SJCRH30 (cell line): ENCODE results near the gene NAV1. TPM values are rescaled to one million over a fixed set of nuclear protein-coding genes. Genes with fewer than 3 reads are reported as not detected.
"Not testable (repeated sequence)": the region's sequence is repeated elsewhere in the genome, so short reads cannot be mapped to it uniquely, and the experiment has no call there.

Experiments
- DNase-seq, 2 experiments: peaks; one replicate each; pipeline ENCODE4 v3.0.0-alpha.2; 2015 to 2020
- H3K27ac ChIP-seq: fragments of 250-450 bp; sonication (Bioruptor Pico); 2 replicates; pipeline ENCODE4 v1.5.1; 2020; ENCODE audit warnings: mild to moderate bottlenecking, moderate library complexity
- H3K27me3 ChIP-seq: fragments of 250-450 bp; sonication (Bioruptor Pico); 2 replicates; pipeline ENCODE4 v1.5.1; 2020; ENCODE audit warnings: mild to moderate bottlenecking, moderate library complexity
- H3K36me3 ChIP-seq: fragments of 250-450 bp; sonication (Bioruptor Pico); 2 replicates; pipeline ENCODE4 v1.5.1; 2020; ENCODE audit warnings: mild to moderate bottlenecking, moderate library complexity
- H3K4me1 ChIP-seq: fragments of 250-450 bp; sonication (Bioruptor Pico); 2 replicates; pipeline ENCODE4 v1.5.1; 2020; ENCODE audit warnings: mild to moderate bottlenecking, moderate library complexity
- H3K4me3 ChIP-seq: fragments of 250-450 bp; sonication (Bioruptor Pico); 2 replicates; pipeline ENCODE4 v1.5.1; 2020; ENCODE audit warnings: mild to moderate bottlenecking, moderate library complexity
- H3K9me3 ChIP-seq: fragments of 250-450 bp; sonication (Bioruptor Pico); replicated peaks from 2 replicates; pipeline ENCODE4 v1.5.1; 2020; ENCODE audit warnings: mild to moderate bottlenecking, moderate library complexity
- total RNA-seq: library from RNA; depleted of rRNA; stranded (reverse); fragments of >200 nt; shearing (Covaris generic); gene quantifications from 2 replicates; pipeline ENCODE4 v1.2.3, GENCODE V29; 2014

NAV1 gene
- total RNA-seq, 1 experiment from 2014 or later = 63.8 TPM

DNA sequence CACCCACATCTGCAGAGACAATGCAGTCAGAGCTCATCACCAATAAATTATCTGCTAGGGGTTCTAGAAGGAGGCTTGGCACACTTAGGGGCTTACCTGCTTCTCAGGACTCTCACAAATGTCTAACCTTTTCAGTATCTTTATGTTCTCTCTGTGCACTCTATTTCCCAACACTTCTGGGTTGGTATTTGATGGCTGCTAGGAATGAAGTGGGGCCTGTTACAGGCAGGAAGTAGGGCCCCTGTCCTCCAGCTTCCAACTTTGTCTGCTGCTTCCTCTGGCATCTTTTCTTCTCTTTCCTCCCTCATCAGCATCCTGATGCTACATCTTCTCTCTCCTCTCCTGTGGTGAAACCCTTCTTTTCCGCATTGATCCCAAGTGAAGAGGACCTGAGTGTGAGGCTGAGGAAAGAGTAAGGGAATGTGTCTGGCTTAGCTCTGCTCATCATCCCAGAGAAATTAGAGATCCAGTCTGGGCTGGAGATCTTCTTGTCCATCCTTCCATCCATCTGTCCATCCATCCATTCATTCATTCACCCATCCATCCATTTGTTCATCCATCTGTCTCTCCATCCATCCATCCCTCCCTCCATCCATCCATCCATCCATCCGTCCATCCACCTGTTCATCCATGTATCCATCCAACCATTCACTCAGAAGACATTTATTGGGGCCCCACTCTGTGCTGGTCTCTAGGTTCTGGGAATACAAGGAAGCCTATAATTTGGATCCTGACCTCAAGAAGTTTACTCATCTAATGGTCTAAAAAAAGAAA, 29.1 kb upstream of the NAV1 start:
- no peak for DNase-seq
- Histone ChIP-seq H3K9me3 (no peaks in the 10 kb centered on the region), H3K4me1 (peaks cover 30% of the 10 kb centered on the region), H3K27me3 (no peaks in the 10 kb centered on the region), H3K4me3 (no peak overlapping the region), H3K36me3 (no peaks in the 10 kb centered on the region), H3K27ac (no peak overlapping the region)

DNA sequence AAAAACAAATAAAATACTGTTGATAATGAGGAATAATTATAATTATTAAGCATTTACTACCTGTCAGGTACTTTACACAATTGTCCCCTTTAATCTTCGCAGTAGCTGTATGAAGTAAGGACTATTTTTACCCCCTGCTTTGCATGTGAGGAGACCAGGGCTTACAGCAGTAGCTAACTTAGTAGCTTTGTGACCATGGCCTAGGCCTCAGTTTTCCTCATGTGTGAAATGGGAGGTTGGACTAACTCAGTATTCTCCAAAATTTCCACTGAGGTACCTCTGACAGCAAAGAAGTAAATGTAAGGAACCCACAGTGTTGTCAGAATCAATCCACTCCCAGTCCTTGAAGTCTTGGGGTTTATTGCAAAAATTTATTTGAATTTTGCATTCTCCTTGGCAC, 28.2 kb upstream of the NAV1 start:
- Histone ChIP-seq H3K4me3 (no peak overlapping the region), H3K36me3 (no peaks in the 10 kb centered on the region)
- no peak for DNase-seq

DNA sequence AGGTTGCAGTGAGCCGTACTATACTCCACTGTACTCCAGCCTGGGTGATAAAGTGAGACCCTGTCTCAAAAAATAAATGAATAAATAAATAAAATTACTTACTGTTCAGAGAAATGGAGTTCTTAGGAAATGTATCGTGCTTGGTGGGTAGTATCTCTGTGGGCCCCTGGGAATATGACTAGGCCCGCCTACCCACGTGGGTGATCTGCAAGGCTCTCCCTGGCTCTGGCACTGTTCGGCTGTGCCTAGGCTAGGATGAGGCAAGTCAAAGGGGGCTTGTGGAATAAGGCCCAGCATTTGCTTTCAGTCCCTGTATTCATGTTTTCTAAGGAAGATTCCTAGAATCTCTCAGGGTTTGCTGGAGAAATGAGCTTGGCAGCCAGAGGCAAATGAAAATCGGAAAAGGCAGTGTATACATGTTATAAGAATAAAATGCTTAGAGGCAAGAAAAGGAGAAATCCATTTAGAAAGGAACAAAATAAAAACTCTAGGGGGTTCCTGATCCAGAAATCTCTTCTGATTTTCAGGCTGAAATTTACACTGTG, 27.5 kb upstream of the NAV1 start:
- Histone ChIP-seq H3K4me3 (no peak overlapping the region), H3K36me3 (no peaks in the 10 kb centered on the region), H3K4me1 (peaks cover 19% of the 10 kb centered on the region), H3K27ac (no peak overlapping the region; the same call in 1 of the 2 replicates), H3K9me3 (no peaks in the 10 kb centered on the region), H3K27me3 (no peaks in the 10 kb centered on the region)
- no peak for DNase-seq

More for the DNA sequence above, 28.2 kb upstream of the NAV1 start:
- Histone ChIP-seq H3K4me1 (peaks cover 21% of the 10 kb centered on the region), H3K9me3 (no peaks in the 10 kb centered on the region), H3K27ac (no peak overlapping the region), H3K27me3 (no peaks in the 10 kb centered on the region)

DNA sequence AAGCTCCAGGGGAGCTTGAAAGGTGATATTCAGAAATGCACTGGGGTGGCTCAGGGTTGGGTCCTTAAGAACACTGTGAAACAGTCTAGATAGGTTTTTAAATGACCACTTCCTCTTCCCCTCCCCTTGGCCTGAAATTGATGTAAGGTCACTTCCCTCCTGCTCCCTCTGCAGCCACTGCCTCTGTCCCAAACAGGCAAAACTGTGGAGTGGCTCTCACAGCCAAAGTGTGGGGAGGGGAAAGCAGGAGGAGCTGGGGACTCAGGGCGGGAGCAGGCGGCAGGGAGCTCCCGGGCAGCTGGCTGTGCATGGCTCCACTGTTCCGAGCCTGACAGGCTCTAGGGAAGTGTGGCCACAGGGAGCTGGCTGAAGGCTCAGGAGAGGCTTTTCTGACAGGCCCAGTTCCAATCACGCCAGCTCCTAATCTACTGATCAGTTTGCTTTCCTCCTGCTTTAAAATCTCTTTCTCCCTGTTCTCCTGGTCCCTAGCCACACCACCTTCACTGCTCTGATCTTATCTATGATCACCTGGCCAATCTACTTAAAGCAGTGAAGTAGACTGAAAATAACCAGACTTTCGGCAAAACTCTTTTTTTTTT, 26.9 kb upstream of the NAV1 start:
- Histone ChIP-seq H3K4me3 (peak overlapping the region; percentile 10; the same call in 1 of the 2 replicates), H3K27ac (no peak overlapping the region; the same call in 1 of the 2 replicates)

DNA sequence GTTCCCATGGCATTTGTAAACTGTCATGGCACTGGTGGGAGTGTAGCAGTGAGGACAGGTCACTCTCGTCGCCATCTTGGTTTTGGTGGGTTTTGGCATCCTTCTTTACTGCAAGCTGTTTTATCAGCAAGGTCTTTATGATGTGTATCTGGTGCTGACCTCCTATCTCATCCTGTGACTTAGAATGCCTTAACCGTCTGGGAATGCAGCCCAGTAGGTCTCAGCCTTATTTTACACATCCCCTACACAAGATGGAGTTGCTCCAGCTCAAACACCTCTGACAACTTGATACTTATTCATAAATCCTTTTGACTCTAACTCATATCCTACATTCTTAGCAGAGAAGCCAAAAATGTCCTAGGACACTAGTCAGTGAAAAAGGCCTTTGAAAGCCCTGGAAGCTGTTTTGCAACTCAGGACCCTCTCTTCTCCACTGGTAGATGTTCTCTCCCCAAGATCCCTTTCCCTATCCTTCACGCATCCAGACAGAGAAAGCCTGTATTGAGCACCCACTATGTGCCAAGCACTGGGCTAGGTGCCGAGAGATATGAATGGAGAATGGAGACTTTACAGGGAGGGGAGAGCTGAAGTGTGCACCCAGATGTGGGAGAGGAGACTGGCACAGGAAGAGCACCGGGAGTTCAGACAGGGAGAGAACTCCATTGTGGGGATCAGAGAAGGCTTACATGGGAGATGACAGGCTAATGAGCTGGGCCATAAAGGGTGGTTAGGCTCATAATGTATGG, 25.3 kb upstream of the NAV1 start:
- no peaks in the 10 kb centered on the region for H3K27me3 ChIP-seq
- no peak for DNase-seq
- H3K9me3 ChIP-seq = no peaks in the 10 kb centered on the region
- H3K4me3 ChIP-seq = no peak overlapping the region
- peaks cover 19% of the 10 kb centered on the region for H3K4me1 ChIP-seq
- H3K27ac ChIP-seq = no peak overlapping the region
- H3K36me3 ChIP-seq = no peaks in the 10 kb centered on the region

More for the DNA sequence above, 26.9 kb upstream of the NAV1 start:
- no peaks in the 10 kb centered on the region for H3K36me3 ChIP-seq
- no peaks in the 10 kb centered on the region for H3K27me3 ChIP-seq
- DNase-seq = peak; percentile 77 to 83
- no peaks in the 10 kb centered on the region for H3K9me3 ChIP-seq
- H3K4me1 ChIP-seq = peaks cover 19% of the 10 kb centered on the region

DNA sequence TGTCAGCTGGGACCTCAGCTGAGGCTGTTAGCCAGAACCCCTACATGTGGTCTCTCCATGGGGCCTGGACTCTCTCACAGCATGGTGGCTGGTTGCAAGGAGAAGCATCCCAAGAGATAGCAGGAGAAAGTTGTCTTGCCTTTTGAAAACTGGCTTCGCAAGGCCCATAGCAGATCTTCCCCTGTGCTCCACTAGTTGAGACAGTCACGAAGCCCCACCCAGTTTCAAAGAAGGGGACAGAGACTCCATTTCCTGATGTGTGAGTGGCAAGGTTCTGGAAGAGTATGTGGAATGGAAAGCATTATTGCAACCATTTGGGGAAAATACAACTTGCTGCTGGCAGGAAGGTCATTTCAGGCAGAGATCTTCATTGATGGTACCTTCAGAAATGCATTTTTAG, 24.5 kb upstream of the NAV1 start:
- Histone ChIP-seq H3K4me1 (peaks cover 19% of the 10 kb centered on the region), H3K27me3 (no peaks in the 10 kb centered on the region), H3K9me3 (no peaks in the 10 kb centered on the region), H3K27ac (no peak overlapping the region), H3K36me3 (no peaks in the 10 kb centered on the region), H3K4me3 (no peak overlapping the region)
- DNase-seq = no peak

DNA sequence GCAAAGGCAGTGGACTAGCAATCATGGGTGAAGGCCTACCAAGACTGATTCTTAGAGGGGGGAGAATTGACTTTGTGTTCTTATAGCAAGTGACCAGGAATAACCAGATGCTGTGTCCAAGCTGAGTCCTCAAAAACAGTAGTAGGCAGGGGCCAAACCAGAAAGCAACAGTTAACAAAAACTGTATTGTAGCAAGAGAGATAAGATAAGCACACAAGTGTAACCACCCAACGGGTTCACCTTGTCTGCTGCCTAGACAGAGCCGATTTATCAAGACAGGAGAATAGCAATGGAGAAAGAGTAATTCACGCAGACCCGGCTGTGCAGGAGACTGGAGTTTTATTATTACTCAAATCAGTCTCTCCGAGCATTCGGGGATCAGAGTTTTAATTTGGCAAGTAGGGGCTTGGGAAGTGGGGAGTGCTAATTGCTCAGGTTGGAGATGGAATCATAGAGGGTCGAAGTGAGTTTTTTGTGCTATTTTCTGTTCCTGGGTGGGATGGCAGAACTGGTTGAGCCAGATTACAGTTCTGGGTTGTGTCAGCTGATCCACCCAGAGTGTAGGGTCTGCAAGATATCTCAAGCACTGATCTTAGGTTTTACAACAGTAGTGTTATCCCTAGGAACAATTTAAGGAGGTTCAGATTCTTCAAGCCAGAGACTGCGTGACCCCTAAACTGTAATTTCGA, 23.7 kb upstream of the NAV1 start:
- Histone ChIP-seq H3K27ac (no peak overlapping the region), H3K4me1 (peaks cover 19% of the 10 kb centered on the region), H3K9me3 (no peaks in the 10 kb centered on the region), H3K36me3 (no peaks in the 10 kb centered on the region), H3K4me3 (no peak overlapping the region), H3K27me3 (no peaks in the 10 kb centered on the region)
- DNase-seq = no peak

DNA sequence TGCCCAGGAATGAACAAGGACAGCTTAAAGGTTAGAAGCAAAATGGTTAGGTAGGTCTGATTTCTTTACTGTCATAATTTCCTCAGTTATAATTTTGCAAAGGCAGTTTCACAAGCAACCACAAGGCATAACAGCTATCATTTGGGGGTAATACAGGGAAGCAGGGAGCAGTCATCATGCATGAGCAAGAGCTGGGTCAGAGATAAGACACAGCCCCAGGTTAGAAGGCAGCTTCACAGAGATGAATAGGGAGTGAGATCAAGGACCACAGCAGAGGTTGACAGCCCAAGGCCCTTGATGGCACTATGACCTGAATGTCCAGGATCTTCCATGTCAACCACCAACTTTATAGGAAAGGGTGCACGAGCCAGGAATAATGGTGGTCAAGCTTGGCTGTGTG, 23.0 kb upstream of the NAV1 start:
- Histone ChIP-seq H3K4me1 (peaks cover 19% of the 10 kb centered on the region), H3K4me3 (no peak overlapping the region), H3K27me3 (no peaks in the 10 kb centered on the region), H3K36me3 (no peaks in the 10 kb centered on the region), H3K27ac (no peak overlapping the region), H3K9me3 (no peaks in the 10 kb centered on the region)
- no peak for DNase-seq

DNA sequence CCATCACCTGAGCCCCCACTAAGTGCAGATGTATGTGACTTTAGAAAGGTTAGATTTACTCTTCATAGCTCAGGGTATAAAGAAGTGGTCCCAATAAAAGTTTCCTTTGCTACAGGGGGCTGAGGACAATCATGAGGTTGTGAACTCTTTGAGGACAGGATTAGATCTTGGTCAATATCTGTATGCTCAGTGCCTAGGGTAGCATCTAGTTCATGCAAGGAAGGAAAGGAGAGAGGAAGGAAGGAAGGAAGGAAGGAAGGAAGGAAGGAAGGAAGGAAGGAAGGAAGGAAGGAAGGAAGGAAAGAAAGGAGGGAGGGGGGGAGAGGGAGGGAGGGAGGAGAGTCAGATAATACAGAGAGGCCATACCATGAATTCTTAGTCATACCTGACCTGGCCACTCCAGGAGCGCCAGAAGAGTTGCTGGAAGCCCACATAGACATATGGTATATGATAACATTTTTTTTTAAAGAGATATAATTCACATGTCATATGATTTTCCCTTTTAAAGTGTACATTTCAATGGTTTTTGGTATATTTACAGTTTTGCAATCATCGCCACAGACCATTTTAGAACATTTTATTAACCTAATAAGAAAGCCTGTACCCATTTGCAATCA, 22.3 kb upstream of the NAV1 start:
- no peak for DNase-seq
- Histone ChIP-seq H3K4me1 (peaks cover 17% of the 10 kb centered on the region), H3K4me3 (no peak overlapping the region), H3K27ac (no peak overlapping the region), H3K9me3 (no peaks in the 10 kb centered on the region), H3K27me3 (no peaks in the 10 kb centered on the region), H3K36me3 (no peaks in the 10 kb centered on the region)

DNA sequence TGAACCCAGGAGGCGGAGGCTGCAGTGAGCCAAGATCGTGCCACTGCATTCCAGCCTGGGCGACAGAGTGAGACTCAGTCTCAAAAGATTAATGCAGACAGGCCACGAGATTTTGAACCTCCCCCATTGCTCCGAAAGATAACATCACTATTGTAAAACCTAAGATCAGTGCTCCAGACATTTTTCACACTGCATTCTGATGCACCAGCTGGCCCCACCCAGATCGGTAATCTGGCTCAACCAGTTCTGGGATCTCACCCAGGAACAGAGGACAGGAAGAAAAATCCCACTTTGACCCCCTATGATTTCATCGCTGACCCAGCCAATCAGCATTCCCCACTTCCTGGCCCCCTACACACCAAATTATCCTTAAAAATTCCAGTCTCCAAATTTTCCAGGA, 21.3 kb upstream of the NAV1 start:
- no peaks in the 10 kb centered on the region for H3K9me3 ChIP-seq
- H3K36me3 ChIP-seq = no peaks in the 10 kb centered on the region
- H3K4me1 ChIP-seq = peaks cover 7% of the 10 kb centered on the region
- H3K27ac ChIP-seq = no peak overlapping the region
- no peak overlapping the region for H3K4me3 ChIP-seq
- DNase-seq = no peak
- no peaks in the 10 kb centered on the region for H3K27me3 ChIP-seq

DNA sequence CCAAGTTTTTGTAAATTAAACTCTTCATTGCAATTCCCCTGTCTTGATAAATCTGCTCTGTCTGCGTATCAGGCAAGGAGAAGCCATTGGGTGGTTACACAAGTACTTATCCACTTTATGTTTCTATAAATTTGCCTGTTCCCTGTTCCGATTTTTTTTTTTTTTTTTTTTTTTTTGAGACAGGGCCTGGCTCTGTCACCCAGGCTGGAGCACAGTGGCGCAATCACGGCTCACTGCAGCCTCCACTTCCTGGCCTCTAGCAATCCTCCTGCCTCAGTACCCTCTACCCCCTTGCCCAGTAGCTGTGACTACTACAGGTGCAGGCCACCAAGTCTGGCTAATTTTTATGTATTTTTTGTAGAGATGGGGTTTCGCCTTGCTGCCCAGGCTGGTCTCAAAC, 20.9 kb upstream of the NAV1 start:
- H3K27me3 ChIP-seq = no peaks in the 10 kb centered on the region
- peaks cover 3% of the 10 kb centered on the region; the same call in 1 of the 2 replicates for H3K4me1 ChIP-seq
- no peak overlapping the region for H3K4me3 ChIP-seq
- H3K27ac ChIP-seq = no peak overlapping the region
- DNase-seq = no peak
- H3K36me3 ChIP-seq = no peaks in the 10 kb centered on the region
- H3K9me3 ChIP-seq = no peaks in the 10 kb centered on the region; the same call in 1 of the 2 replicates

DNA sequence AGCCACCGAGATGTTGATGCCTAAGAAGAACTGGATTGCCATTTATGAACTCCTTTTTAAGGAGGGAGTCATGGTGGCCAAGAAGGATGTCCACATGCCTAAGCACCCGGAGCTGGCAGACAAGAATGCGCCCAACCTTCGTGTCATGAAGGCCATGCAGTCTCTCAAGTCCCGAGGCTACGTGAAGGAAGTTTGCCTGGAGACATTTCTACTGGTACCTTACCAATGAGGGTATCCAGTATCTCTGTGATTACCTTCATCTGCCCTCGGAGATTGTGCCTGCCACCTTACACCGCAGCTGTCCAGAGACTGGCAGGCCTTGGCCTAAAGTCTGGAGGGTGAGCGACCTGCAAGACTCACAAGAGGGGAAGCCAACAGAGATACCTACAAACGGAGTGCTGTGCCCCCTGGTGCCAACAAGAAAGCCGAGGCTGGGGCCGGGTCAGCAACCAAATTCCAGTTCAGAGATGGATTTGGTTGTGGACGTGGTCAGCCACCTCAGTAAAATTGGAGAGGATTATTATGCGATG, 18.8 kb upstream of the NAV1 start:
- H3K4me3 ChIP-seq = not testable (repeated sequence)

DNA sequence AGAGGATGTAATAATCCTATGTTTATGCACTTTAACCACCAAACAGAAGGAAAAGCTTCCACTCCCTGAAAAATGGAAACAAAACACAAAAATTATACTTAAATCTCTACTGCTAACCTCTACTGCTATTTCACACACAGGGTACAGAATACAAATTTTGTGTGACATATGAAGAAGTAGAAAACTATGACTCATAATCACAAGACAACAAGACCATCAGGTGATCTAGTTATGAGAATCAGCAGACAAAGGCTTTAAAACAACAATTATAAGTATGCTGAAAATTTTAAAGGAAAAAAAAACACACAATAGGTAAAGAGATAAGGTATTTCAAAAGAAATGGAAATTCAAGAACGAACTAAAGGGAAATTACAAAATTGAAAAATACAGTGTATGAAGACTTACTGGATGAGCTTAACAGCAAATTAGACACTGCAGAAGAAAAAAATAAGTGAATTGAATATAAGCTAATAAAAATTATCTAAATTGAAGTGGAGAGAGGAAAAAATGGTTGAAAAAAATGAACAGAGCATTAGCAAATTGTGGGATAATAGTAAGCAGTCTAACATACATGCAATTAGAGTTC, 13.6 kb upstream of the NAV1 start:
- no peak overlapping the region for H3K4me3 ChIP-seq
- peaks cover 6% of the 10 kb centered on the region for H3K9me3 ChIP-seq
- H3K27me3 ChIP-seq = no peaks in the 10 kb centered on the region
- H3K27ac ChIP-seq = no peak overlapping the region
- DNase-seq = no peak
- no peaks in the 10 kb centered on the region for H3K36me3 ChIP-seq
- H3K4me1 ChIP-seq = no peaks in the 10 kb centered on the region

More for the DNA sequence above, 18.8 kb upstream of the NAV1 start:
- H3K9me3 ChIP-seq, H3K27me3 ChIP-seq, DNase-seq, H3K36me3 ChIP-seq, H3K4me1 ChIP-seq, H3K27ac ChIP-seq: not testable (repeated sequence)

DNA sequence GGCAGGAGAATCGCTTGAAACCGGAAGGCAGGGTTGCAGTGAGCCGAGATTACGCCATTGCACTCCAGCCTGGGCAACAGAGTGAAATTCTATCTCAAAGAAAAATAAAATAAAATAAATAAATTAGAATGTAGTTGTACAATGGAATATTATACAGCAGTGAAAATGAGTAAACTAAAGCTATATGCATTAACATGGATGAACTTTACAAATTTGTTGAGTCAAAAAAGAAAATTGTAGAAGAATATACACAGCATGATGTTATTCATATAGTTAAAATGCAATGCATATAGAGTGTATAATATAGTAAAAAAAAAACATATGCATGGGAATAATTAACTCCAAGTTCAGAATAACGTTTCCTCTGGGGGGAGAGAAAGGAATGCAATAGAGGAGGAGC, 11.0 kb upstream of the NAV1 start:
- Histone ChIP-seq H3K27ac (no peak overlapping the region), H3K4me1 (peaks cover 21% of the 10 kb centered on the region), H3K36me3 (no peaks in the 10 kb centered on the region), H3K4me3 (no peak overlapping the region), H3K9me3 (peaks cover 6% of the 10 kb centered on the region), H3K27me3 (no peaks in the 10 kb centered on the region)
- no peak for DNase-seq
